ENCODE measurements around the gene COQ8B.

COQ8B gene

GRCh38 chr19:40685563-40685962, 31.1 kb downstream of the COQ8B start:
- no peak for DNase-seq (ENCODE audit: low read depth)
- no peak overlapping the region for H3K4me3 ChIP-seq (ENCODE audit: low read depth, low read length)
- TF ChIP-seq CTCF (IDR thresholded peaks at IDR 0.05; ENCODE audit: low read depth, low read length), result no peak
- TF ChIP-seq POLR2A (IDR thresholded peaks at IDR 0.05; ENCODE audit: extremely low read depth, insufficient read length), result no peak
- no peak for TF ChIP-seq MYC (IDR thresholded peaks at IDR 0.05; ENCODE audit: low read depth, low read length)
- no peak for TF ChIP-seq MAX (IDR thresholded peaks at IDR 0.05; ENCODE audit: low read depth, low read length)

GRCh38 chr19:40685016-40685526, 31.6 kb downstream of the COQ8B start:
- TF ChIP-seq MAX (IDR thresholded peaks at IDR 0.05; ENCODE audit: low read depth, low read length) (no peak), CTCF (IDR thresholded peaks at IDR 0.05; ENCODE audit: low read depth, low read length) (no peak), MYC (IDR thresholded peaks at IDR 0.05; ENCODE audit: low read depth, low read length) (no peak), POLR2A (IDR thresholded peaks at IDR 0.05; ENCODE audit: extremely low read depth, insufficient read length) (no peak)
- H3K4me3 ChIP-seq (ENCODE audit: low read depth, low read length), result no peak overlapping the region
- DNase-seq (ENCODE audit: low read depth), result no peak

GRCh38 chr19:40684280-40684679, 32.4 kb downstream of the COQ8B start:
- H3K4me3 ChIP-seq (ENCODE audit: low read depth, low read length), result no peak overlapping the region
- TF ChIP-seq CTCF (IDR thresholded peaks at IDR 0.05; ENCODE audit: low read depth, low read length) (no peak), MYC (IDR thresholded peaks at IDR 0.05; ENCODE audit: low read depth, low read length) (no peak), MAX (IDR thresholded peaks at IDR 0.05; ENCODE audit: low read depth, low read length) (no peak), POLR2A (IDR thresholded peaks at IDR 0.05; ENCODE audit: extremely low read depth, insufficient read length) (no peak)
- DNase-seq (ENCODE audit: low read depth), result no peak

- no peak overlapping the region for H3K4me3 ChIP-seq (ENCODE audit: low read depth, low read length)
- DNase-seq (ENCODE audit: low read depth), result no peak
- no peak for TF ChIP-seq MYC (IDR thresholded peaks at IDR 0.05; ENCODE audit: low read depth, low read length)
- no peak for TF ChIP-seq MAX (IDR thresholded peaks at IDR 0.05; ENCODE audit: low read depth, low read length)
- TF ChIP-seq POLR2A (IDR thresholded peaks at IDR 0.05; ENCODE audit: extremely low read depth, insufficient read length), result no peak
- TF ChIP-seq CTCF (IDR thresholded peaks at IDR 0.05; ENCODE audit: low read depth, low read length), result no peak
Observed at GRCh38 chr19:40683437-40683836, 33.2 kb downstream of the COQ8B start.

GRCh38 chr19:40682431-40682964, 34.2 kb downstream of the COQ8B start:
- no peak for DNase-seq (ENCODE audit: low read depth)
- TF ChIP-seq POLR2A (IDR thresholded peaks at IDR 0.05; ENCODE audit: extremely low read depth, insufficient read length) (no peak), CTCF (IDR thresholded peaks at IDR 0.05; ENCODE audit: low read depth, low read length) (no peak), MYC (IDR thresholded peaks at IDR 0.05; ENCODE audit: low read depth, low read length) (no peak), MAX (IDR thresholded peaks at IDR 0.05; ENCODE audit: low read depth, low read length) (no peak)
- no peak overlapping the region for H3K4me3 ChIP-seq (ENCODE audit: low read depth, low read length)
